Ovary (tissue), 3 donors: ENCODE data around the gene TOM1L2.

Source experiments
- EP300 ChIP-seq: sonication (generic); formaldehyde crosslinking; IDR thresholded peaks from one replicate; pipeline ENCODE4 v1.6.1; 2017; ENCODE audit warnings: antibody characterized with exemption
- POLR2A ChIP-seq: fragments of 450-650 bp; IDR thresholded peaks from one replicate; pipeline ENCODE4 v1.6.1; 2017; ENCODE audit warnings: antibody characterized with exemption, mild to moderate bottlenecking, moderate library complexity
- TF ChIP-seq, protein P1 (sequence below), 3 donors: fragments of 450-650 bp in 2 of 3; fragments of 200-600 bp in 1 of 3; IDR thresholded peaks; one replicate each; pipeline versions ENCODE4 v1.5.1 to v1.8.0; 2016 to 2022; ENCODE audit warnings: antibody characterized with exemption in 3 of 3, mild to moderate bottlenecking in 1 of 3
- donor health status: DM: no; HTN: no; CAD: no.

DNA sequence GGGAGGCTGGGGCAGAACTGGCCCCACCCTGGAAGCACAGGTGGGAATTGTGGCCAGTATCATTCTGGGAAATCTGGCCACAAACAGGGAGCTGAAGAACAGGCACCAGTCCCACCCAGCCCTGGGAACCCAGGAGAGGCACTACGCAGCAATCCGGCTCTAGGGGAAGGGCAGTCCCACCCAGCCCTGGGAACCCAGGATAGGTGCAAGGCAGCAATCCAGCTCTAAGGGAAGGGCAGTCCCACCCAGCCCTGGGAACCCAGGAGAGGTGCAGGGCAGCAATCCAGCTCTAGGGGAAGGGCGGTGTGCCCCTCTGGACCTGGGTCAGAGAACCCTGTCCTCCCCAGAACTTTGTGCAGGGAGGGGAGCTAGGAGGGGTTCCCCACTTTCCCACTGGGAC, 7.6 kb upstream of the TOM1L2 start:
- TF ChIP-seq EP300 (no peak), POLR2A (no peak)
- TF ChIP-seq, protein P1, sequence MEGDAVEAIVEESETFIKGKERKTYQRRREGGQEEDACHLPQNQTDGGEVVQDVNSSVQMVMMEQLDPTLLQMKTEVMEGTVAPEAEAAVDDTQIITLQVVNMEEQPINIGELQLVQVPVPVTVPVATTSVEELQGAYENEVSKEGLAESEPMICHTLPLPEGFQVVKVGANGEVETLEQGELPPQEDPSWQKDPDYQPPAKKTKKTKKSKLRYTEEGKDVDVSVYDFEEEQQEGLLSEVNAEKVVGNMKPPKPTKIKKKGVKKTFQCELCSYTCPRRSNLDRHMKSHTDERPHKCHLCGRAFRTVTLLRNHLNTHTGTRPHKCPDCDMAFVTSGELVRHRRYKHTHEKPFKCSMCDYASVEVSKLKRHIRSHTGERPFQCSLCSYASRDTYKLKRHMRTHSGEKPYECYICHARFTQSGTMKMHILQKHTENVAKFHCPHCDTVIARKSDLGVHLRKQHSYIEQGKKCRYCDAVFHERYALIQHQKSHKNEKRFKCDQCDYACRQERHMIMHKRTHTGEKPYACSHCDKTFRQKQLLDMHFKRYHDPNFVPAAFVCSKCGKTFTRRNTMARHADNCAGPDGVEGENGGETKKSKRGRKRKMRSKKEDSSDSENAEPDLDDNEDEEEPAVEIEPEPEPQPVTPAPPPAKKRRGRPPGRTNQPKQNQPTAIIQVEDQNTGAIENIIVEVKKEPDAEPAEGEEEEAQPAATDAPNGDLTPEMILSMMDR (IDR thresholded peaks at IDR 0.05) = no peak
